Fibroblast of pulmonary artery (primary cell): Measurements from ENCODE around the gene MYMX.

Experiments
- DNase-seq: peaks from one replicate; pipeline ENCODE4 v3.0.0-alpha.2; 2010; ENCODE audit warnings: low read depth
- H3K4me3 ChIP-seq: replicated peaks from 2 replicates; pipeline ENCODE4 v1.5.1; 2011; ENCODE audit warnings: low read depth, mild to moderate bottlenecking, control low read depth, low read length, moderate library complexity
- CTCF ChIP-seq: IDR thresholded peaks from 2 replicates; pipeline ENCODE4 v1.5.1; 2011; ENCODE audit warnings: mild to moderate bottlenecking, control low read depth, low read length, inconsistent platforms; ENCODE audit errors: missing control alignments

The MYMX gene

DNA sequence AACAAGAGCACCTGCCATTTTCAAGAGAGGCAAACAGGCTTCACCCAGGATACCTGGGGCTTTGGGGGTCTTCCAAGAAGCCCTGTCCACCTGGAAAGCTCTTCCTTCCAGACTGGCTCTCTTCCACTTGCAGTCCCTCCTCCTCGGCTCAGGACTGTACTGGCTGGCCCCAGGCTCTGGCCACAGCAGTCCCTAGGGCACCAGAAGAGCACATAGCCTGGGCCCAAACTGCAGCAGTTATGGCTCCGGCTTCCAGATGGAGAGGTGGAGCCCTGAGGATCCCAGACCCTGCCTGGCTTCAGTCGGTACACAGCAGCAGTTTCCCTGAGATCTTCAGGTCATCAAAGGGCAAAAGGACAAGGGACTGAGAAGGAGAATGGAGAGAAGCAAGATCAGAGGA is 42.2 kb downstream of the MYMX start:
- no peak for TF ChIP-seq CTCF
- H3K4me3 ChIP-seq: no peak overlapping the region
- no peak for DNase-seq

- DNase-seq: no peak
- H3K4me3 ChIP-seq: no peak overlapping the region
- no peak for TF ChIP-seq CTCF
These were observed 43.3 kb downstream of the MYMX start for GRCh38 chr6:44260011-44260410.

GRCh38 chr6:44260451-44261297 is 43.9 kb downstream of the MYMX start:
- DNase-seq: no peak
- TF ChIP-seq CTCF: no peak
- H3K4me3 ChIP-seq: no peak overlapping the region

- no peak overlapping the region for H3K4me3 ChIP-seq
- DNase-seq: no peak
- no peak for TF ChIP-seq CTCF
These were observed 44.9 kb downstream of the MYMX start for GRCh38 chr6:44261581-44261980.

GRCh38 chr6:44262467-44263353 is 46.0 kb downstream of the MYMX start:
- TF ChIP-seq CTCF: no peak
- peak overlapping the region; percentile 68 for H3K4me3 ChIP-seq
- DNase-seq: no peak

DNA sequence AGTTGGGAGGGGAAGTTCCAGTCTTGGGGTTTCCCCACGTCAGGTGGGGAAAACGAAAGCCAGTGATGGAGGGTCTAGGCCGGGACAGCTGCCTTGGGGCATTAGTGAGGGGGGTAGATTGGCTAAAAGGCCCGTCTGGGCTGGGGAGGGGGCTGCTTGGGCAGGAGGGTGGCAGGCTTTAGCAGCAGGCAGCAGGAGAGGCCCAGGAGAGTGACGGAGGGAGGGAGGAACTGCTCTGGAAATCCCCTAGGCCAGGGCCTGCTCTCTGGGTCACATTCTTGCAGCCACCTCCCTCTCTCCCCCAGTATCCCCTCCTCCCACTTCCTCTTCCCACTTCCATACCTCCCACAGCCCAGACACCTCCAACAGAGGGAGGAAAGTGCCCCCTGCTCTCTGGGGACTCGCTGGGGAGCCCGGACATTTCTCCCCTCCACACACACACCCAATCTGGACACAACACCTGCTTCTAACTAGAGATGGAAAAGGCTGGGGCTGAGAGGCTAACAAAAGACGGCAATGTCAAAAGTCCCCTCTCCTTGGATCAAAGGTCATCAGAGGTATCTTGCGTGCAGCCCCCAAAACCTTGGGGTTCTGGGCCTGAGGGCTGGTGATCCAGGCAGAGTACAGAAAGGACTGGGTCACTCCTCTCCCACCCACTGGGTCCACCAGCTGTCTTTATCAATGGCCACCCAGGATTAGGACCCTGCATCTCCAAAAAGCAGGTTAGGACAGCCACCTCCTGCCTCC is 46.8 kb downstream of the MYMX start:
- no peak for TF ChIP-seq CTCF
- peak; percentile 55 for DNase-seq
- H3K4me3 ChIP-seq: peak overlapping the region; percentile 68
